ENCODE data around the gene CEP20.
"Not testable (repeated sequence)": the region's sequence is repeated elsewhere in the genome, so short reads cannot be mapped to it uniquely, and the experiment has no call there.

Gene CEP20

GRCh38 chr16:15857724-15858560 lies 30.5 kb downstream of the CEP20 start:
- DNase-seq (ENCODE audit: low read depth) = peak; percentile 41

GRCh38 chr16:15856901-15857698 lies 31.3 kb downstream of the CEP20 start, which contains the start of gene MYH11:
TSS of gene MYH11 (minus strand) at chr16:15857028. CDS start at chr16:15838252, 18,776 bp downstream.
- no peak for DNase-seq (ENCODE audit: low read depth)

GRCh38 chr16:15856182-15856581 lies 32.2 kb downstream of the CEP20 start:
- DNase-seq (ENCODE audit: low read depth) = no peak

GRCh38 chr16:15855704-15856003 lies 32.7 kb downstream of the CEP20 start:
- no peak for DNase-seq (ENCODE audit: low read depth)

GRCh38 chr16:15854906-15855703 lies 33.3 kb downstream of the CEP20 start:
- no peak for DNase-seq (ENCODE audit: low read depth)

GRCh38 chr16:15854061-15854460 lies 34.3 kb downstream of the CEP20 start:
- DNase-seq (ENCODE audit: low read depth) = no peak

GRCh38 chr16:15853021-15853420 lies 35.4 kb downstream of the CEP20 start:
- DNase-seq (ENCODE audit: low read depth) = no peak

- not testable (repeated sequence) for DNase-seq (ENCODE audit: low read depth)
Observed at GRCh38 chr16:15850555-15850954, 37.8 kb downstream of the CEP20 start.

GRCh38 chr16:15849209-15849981 lies 39.0 kb downstream of the CEP20 start:
- DNase-seq (ENCODE audit: low read depth) = no peak

GRCh38 chr16:15847611-15848175 lies 40.7 kb downstream of the CEP20 start:
- DNase-seq (ENCODE audit: low read depth) = no peak

- no peak for DNase-seq (ENCODE audit: low read depth)
Observed at GRCh38 chr16:15846510-15846909, 41.9 kb downstream of the CEP20 start.

- DNase-seq (ENCODE audit: low read depth) = no peak
Observed at GRCh38 chr16:15843635-15844279, 44.6 kb downstream of the CEP20 start.

GRCh38 chr16:15839204-15839603 lies 49.2 kb downstream of the CEP20 start:
- not testable (repeated sequence) for DNase-seq (ENCODE audit: low read depth)

GRCh38 chr16:15837761-15838160 lies 50.6 kb downstream of the CEP20 start:
- no peak for DNase-seq (ENCODE audit: low read depth)

GRCh38 chr16:15836965-15837611 lies 51.3 kb downstream of the CEP20 start:
- no peak for DNase-seq (ENCODE audit: low read depth)

GRCh38 chr16:15836074-15836473 lies 52.3 kb downstream of the CEP20 start:
- DNase-seq (ENCODE audit: low read depth) = no peak

- DNase-seq (ENCODE audit: low read depth) = no peak
Observed at GRCh38 chr16:15835136-15835878, 53.1 kb downstream of the CEP20 start.

- DNase-seq (ENCODE audit: low read depth) = no peak
Observed at GRCh38 chr16:15834502-15834901, 53.9 kb downstream of the CEP20 start.

GRCh38 chr16:15833541-15833940 lies 54.9 kb downstream of the CEP20 start:
- no peak for DNase-seq (ENCODE audit: low read depth)

GRCh38 chr16:15832241-15832640 lies 56.2 kb downstream of the CEP20 start:
- no peak for DNase-seq (ENCODE audit: low read depth)
